Measurements from ENCODE around the gene PRPF40A.
"Not testable (repeated sequence)": the region's sequence is repeated elsewhere in the genome, so short reads cannot be mapped to it uniquely, and the experiment has no call there.

DNA sequence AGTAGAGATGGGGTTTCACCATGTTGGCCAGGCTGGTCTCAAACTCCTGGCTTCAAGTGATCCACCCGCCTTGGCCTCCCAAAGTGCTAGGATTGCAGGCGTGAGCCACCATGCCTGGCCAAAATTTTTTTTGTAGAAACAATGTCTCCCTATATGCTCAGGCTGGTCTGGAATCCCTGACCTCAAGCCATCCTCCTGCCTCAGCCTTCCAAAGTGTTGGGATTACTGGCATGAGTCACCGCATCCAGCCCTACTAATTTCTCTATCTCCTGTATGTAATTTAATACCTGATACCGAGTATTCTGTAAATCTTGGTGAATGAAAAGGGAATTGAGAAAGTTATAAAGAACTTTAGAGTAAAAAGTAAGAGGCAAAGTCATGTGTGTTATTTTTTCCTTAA lies 30.5 kb upstream of the PRPF40A start:
- TF ChIP-seq, protein P1, sequence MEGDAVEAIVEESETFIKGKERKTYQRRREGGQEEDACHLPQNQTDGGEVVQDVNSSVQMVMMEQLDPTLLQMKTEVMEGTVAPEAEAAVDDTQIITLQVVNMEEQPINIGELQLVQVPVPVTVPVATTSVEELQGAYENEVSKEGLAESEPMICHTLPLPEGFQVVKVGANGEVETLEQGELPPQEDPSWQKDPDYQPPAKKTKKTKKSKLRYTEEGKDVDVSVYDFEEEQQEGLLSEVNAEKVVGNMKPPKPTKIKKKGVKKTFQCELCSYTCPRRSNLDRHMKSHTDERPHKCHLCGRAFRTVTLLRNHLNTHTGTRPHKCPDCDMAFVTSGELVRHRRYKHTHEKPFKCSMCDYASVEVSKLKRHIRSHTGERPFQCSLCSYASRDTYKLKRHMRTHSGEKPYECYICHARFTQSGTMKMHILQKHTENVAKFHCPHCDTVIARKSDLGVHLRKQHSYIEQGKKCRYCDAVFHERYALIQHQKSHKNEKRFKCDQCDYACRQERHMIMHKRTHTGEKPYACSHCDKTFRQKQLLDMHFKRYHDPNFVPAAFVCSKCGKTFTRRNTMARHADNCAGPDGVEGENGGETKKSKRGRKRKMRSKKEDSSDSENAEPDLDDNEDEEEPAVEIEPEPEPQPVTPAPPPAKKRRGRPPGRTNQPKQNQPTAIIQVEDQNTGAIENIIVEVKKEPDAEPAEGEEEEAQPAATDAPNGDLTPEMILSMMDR (IDR thresholded peaks at IDR 0.05; ENCODE audit: control extremely low read depth in 1 of 3, insufficient read depth in 1 of 3, low read depth in 1 of 3, low read length in 3 of 3): not testable (repeated sequence)
- not testable (repeated sequence) for TF ChIP-seq CBX8 (IDR thresholded peaks at IDR 0.05; ENCODE audit: borderline replicate concordance, low read depth, low read length); SRF (IDR thresholded peaks at IDR 0.05; ENCODE audit: low read depth, low read length); EZH2 (IDR thresholded peaks at IDR 0.05; ENCODE audit: low read depth, low read length, severe bottlenecking); CREB1 (IDR thresholded peaks at IDR 0.05); JUND (IDR thresholded peaks at IDR 0.05; ENCODE audit: low read length); POLR2AphosphoS5 (IDR thresholded peaks at IDR 0.05; ENCODE audit: low read depth, low read length); RNF2 (IDR thresholded peaks at IDR 0.05; ENCODE audit: borderline replicate concordance, low read depth, low read length, missing control alignments, poor library complexity, severe bottlenecking); POLR2A (IDR thresholded peaks at IDR 0.05; ENCODE audit: control extremely low read depth in 1 of 2, low read depth in 2 of 2, low read length in 2 of 2); EP300 (IDR thresholded peaks at IDR 0.05; ENCODE audit: borderline replicate concordance in 1 of 2, low read depth in 2 of 2, low read length in 2 of 2); TAF1 (IDR thresholded peaks at IDR 0.05; ENCODE audit: low read depth, low read length); SIN3A (conservative IDR thresholded peaks at IDR 0.05 in 1 of 2, IDR thresholded peaks at IDR 0.05 in 1 of 2; ENCODE audit: low read depth in 1 of 2, low read length in 2 of 2); EGR1 (IDR thresholded peaks at IDR 0.05; ENCODE audit: borderline replicate concordance, low read depth, low read length)
- TF ChIP-seq, protein P2, sequence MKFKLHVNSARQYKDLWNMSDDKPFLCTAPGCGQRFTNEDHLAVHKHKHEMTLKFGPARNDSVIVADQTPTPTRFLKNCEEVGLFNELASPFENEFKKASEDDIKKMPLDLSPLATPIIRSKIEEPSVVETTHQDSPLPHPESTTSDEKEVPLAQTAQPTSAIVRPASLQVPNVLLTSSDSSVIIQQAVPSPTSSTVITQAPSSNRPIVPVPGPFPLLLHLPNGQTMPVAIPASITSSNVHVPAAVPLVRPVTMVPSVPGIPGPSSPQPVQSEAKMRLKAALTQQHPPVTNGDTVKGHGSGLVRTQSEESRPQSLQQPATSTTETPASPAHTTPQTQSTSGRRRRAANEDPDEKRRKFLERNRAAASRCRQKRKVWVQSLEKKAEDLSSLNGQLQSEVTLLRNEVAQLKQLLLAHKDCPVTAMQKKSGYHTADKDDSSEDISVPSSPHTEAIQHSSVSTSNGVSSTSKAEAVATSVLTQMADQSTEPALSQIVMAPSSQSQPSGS (IDR thresholded peaks at IDR 0.05; ENCODE audit: low read length): not testable (repeated sequence)

All from H1 (cell line).